Measurements from ENCODE around the gene GSG1L.

GSG1L gene

DNA sequence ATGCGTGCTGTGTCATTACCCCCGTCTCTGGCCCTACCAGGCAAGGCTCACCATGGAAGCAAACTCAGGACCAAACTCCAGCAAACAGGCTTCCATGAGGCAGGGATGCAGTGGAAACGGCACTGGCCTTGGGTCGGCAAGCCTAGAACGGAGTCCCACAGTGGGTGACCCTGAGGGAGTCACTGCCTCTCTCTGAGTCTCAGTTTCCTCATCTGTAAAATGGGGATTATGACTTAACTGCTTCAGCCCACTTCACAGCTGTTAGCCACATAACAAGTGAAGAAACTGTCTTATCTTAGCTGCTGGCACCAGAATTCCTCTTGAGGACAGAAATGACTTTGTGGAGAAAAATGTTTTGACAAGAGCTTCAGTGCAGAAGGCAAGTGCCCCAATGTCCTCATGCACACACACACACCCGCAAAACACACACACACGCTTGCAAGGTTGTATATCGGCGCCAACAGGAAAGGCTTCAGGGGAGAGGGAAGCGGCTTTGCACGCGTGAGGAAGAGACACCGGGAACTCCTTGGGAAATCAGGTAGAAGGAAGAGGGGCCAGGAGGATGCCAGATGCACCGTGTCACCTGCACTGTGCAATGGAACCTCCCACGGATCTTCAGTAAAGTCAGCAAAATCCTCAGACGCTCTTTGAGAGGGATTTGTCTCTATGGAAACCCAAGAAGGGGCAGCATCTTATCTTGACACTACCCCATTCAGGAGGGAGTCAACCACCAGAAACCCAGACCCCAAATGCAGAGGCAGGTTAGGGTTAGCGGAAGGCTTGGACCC, 53.7 kb downstream of the GSG1L start:
- Histone ChIP-seq H3K9ac (ENCODE audit: low read depth in 1 of 2, low read length in 2 of 2) (no peak overlapping the region), H3K27ac (ENCODE audit: low read depth in 2 of 2, low read length in 2 of 2) (no peak overlapping the region), H3K4me3 (ENCODE audit: low read length in 2 of 2) (no peak overlapping the region), H3K9me3 (ENCODE audit: control insufficient read depth in 2 of 2, low read length in 2 of 2) (no peaks in the 10 kb centered on the region), H3K27me3 (ENCODE audit: control insufficient read depth in 2 of 2, insufficient read depth in 2 of 2, low read length in 2 of 2) (peaks cover 0 to 3% of the 10 kb centered on the region in 2 donors), H3K36me3 (ENCODE audit: control insufficient read depth in 2 of 2, insufficient read depth in 2 of 2, low read length in 2 of 2) (no peaks in the 10 kb centered on the region), H3K4me1 (ENCODE audit: control insufficient read depth in 2 of 2, insufficient read depth in 2 of 2, low read length in 2 of 2) (no peaks in the 10 kb centered on the region)

GRCh38 chr16:28003923-28004322, 59.6 kb downstream of the GSG1L start:
- H3K27ac ChIP-seq (ENCODE audit: low read depth in 2 of 2, low read length in 2 of 2), result no peak overlapping the region
- no peaks in the 10 kb centered on the region for H3K27me3 ChIP-seq (ENCODE audit: control insufficient read depth in 2 of 2, insufficient read depth in 2 of 2, low read length in 2 of 2)
- no peak overlapping the region for H3K4me3 ChIP-seq (ENCODE audit: low read length in 2 of 2)
- no peaks in the 10 kb centered on the region for H3K9me3 ChIP-seq (ENCODE audit: control insufficient read depth in 2 of 2, low read length in 2 of 2)
- no peaks in the 10 kb centered on the region for H3K36me3 ChIP-seq (ENCODE audit: control insufficient read depth in 2 of 2, insufficient read depth in 2 of 2, low read length in 2 of 2)
- H3K4me1 ChIP-seq (ENCODE audit: control insufficient read depth in 2 of 2, insufficient read depth in 2 of 2, low read length in 2 of 2), result no peaks in the 10 kb centered on the region
- H3K9ac ChIP-seq (ENCODE audit: low read depth in 1 of 2, low read length in 2 of 2), result no peak overlapping the region

DNA sequence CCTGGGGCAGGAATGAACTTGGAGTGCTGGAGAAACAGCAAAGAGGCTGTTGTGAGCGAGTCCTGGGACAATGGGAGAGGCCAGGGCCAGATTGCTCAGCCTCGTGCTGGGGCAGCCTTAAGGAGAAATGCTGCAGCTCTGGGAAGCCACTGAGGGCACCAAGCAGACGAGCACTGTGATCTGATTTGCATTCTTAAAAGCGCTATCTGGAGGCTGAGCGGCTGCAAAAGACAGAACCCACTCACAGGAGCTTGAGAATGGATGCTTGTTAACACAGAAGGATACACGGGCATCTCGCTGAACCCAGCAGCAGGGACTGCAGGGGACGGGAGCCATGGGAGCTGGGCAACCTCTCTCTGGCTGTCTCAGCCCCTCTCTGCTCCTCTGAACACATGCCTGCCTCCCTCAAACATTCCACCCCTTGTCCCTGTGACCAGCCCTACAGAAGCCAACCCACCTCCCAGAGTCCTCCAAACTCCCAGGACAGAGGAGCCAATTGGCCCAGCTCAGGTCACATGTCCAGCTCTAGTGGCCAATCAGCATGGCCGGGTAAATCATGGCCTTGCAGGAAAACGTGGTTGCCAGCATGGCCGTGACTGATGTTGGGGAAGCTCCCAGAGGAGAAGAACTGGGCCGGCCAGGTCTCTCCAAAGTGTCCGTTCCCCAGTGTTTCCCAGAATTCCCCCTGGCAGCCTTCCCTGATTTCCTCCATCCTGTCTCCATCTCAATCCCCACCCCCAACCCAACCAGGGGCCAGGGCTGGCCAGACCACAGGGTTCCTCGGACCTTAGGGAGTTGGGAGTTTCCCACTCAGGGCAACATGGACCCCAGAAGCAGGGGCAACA, 60.3 kb downstream of the GSG1L start:
- no peak overlapping the region for H3K4me3 ChIP-seq (ENCODE audit: low read length in 2 of 2)
- H3K9me3 ChIP-seq (ENCODE audit: control insufficient read depth in 2 of 2, low read length in 2 of 2), result no peaks in the 10 kb centered on the region
- no peaks in the 10 kb centered on the region for H3K27me3 ChIP-seq (ENCODE audit: control insufficient read depth in 2 of 2, insufficient read depth in 2 of 2, low read length in 2 of 2)
- no peak overlapping the region for H3K27ac ChIP-seq (ENCODE audit: low read depth in 2 of 2, low read length in 2 of 2)
- H3K36me3 ChIP-seq (ENCODE audit: control insufficient read depth in 2 of 2, insufficient read depth in 2 of 2, low read length in 2 of 2), result no peaks in the 10 kb centered on the region
- no peak overlapping the region for H3K9ac ChIP-seq (ENCODE audit: low read depth in 1 of 2, low read length in 2 of 2)
- no peaks in the 10 kb centered on the region for H3K4me1 ChIP-seq (ENCODE audit: control insufficient read depth in 2 of 2, insufficient read depth in 2 of 2, low read length in 2 of 2)

- Histone ChIP-seq H3K27me3 (ENCODE audit: control insufficient read depth in 2 of 2, insufficient read depth in 2 of 2, low read length in 2 of 2) (no peaks in the 10 kb centered on the region), H3K9ac (ENCODE audit: low read depth in 1 of 2, low read length in 2 of 2) (no peak overlapping the region), H3K9me3 (ENCODE audit: control insufficient read depth in 2 of 2, low read length in 2 of 2) (no peaks in the 10 kb centered on the region)
These were observed 61.9 kb downstream of the GSG1L start for GRCh38 chr16:28001642-28002041.

DNA sequence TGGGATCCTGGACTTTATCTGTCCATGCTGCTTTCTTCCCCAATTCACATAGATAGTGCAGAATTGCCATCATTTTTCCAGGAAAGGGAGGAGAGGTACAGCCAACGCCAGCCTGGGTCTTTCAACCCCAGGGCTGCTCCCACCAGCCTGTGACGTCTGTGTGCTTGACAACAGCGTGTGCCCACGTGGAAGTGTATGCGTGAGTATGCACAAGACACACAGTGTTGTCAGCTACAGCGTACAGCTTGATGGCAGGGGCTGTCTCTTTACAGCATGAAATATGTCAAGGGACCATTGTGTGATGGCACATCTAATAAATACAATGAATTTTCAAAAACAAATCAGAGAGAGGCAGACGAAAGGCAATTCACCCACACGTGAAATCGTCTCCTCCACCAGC, 62.3 kb downstream of the GSG1L start:
- Histone ChIP-seq H3K4me3 (ENCODE audit: low read length in 2 of 2) (no peak overlapping the region), H3K4me1 (ENCODE audit: control insufficient read depth in 2 of 2, insufficient read depth in 2 of 2, low read length in 2 of 2) (no peaks in the 10 kb centered on the region), H3K9me3 (ENCODE audit: control insufficient read depth in 2 of 2, low read length in 2 of 2) (no peaks in the 10 kb centered on the region), H3K27me3 (ENCODE audit: control insufficient read depth in 2 of 2, insufficient read depth in 2 of 2, low read length in 2 of 2) (no peaks in the 10 kb centered on the region), H3K36me3 (ENCODE audit: control insufficient read depth in 2 of 2, insufficient read depth in 2 of 2, low read length in 2 of 2) (no peaks in the 10 kb centered on the region), H3K9ac (ENCODE audit: low read depth in 1 of 2, low read length in 2 of 2) (no peak overlapping the region), H3K27ac (ENCODE audit: low read depth in 2 of 2, low read length in 2 of 2) (no peak overlapping the region)

More at GRCh38 chr16:28001642-28002041, 61.9 kb downstream of the GSG1L start:
- H3K27ac ChIP-seq (ENCODE audit: low read depth in 2 of 2, low read length in 2 of 2), result no peak overlapping the region
- no peaks in the 10 kb centered on the region for H3K36me3 ChIP-seq (ENCODE audit: control insufficient read depth in 2 of 2, insufficient read depth in 2 of 2, low read length in 2 of 2)
- H3K4me1 ChIP-seq (ENCODE audit: control insufficient read depth in 2 of 2, insufficient read depth in 2 of 2, low read length in 2 of 2), result no peaks in the 10 kb centered on the region
- H3K4me3 ChIP-seq (ENCODE audit: low read length in 2 of 2), result no peak overlapping the region

- Histone ChIP-seq H3K27me3 (ENCODE audit: control insufficient read depth in 2 of 2, insufficient read depth in 2 of 2, low read length in 2 of 2) (no peaks in the 10 kb centered on the region), H3K36me3 (ENCODE audit: control insufficient read depth in 2 of 2, insufficient read depth in 2 of 2, low read length in 2 of 2) (no peaks in the 10 kb centered on the region), H3K27ac (ENCODE audit: low read depth in 2 of 2, low read length in 2 of 2) (no peak overlapping the region), H3K9me3 (ENCODE audit: control insufficient read depth in 2 of 2, low read length in 2 of 2) (no peaks in the 10 kb centered on the region), H3K4me1 (ENCODE audit: control insufficient read depth in 2 of 2, insufficient read depth in 2 of 2, low read length in 2 of 2) (no peaks in the 10 kb centered on the region), H3K9ac (ENCODE audit: low read depth in 1 of 2, low read length in 2 of 2) (no peak overlapping the region), H3K4me3 (ENCODE audit: low read length in 2 of 2) (no peak overlapping the region)
These were observed 63.0 kb downstream of the GSG1L start for GRCh38 chr16:28000314-28001169.

DNA sequence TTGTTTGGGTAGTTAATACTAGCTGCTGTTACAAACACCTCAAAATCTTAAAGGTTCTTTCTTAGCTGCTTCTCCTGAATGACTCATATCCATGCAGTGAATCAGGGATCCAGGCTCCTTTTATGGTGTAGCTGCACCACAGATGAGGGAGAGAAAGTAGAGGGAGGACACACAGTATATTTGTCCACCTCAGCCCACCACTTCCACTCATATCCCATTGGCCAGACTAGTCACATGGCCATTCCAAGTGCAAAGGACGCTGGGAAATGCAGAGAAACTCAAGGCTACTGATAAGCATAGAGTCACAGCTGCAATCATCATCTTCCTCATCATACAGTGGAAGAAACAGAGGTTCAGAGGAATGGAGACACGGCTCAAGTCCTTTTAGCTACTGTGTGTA, 63.8 kb downstream of the GSG1L start:
- Histone ChIP-seq H3K36me3 (ENCODE audit: control insufficient read depth in 2 of 2, insufficient read depth in 2 of 2, low read length in 2 of 2) (no peaks in the 10 kb centered on the region), H3K9ac (ENCODE audit: low read depth in 1 of 2, low read length in 2 of 2) (no peak overlapping the region), H3K27ac (ENCODE audit: low read depth in 2 of 2, low read length in 2 of 2) (no peak overlapping the region), H3K4me1 (ENCODE audit: control insufficient read depth in 2 of 2, insufficient read depth in 2 of 2, low read length in 2 of 2) (no peaks in the 10 kb centered on the region), H3K4me3 (ENCODE audit: low read length in 2 of 2) (no peak overlapping the region), H3K9me3 (ENCODE audit: control insufficient read depth in 2 of 2, low read length in 2 of 2) (no peaks in the 10 kb centered on the region), H3K27me3 (ENCODE audit: control insufficient read depth in 2 of 2, insufficient read depth in 2 of 2, low read length in 2 of 2) (no peaks in the 10 kb centered on the region)

DNA sequence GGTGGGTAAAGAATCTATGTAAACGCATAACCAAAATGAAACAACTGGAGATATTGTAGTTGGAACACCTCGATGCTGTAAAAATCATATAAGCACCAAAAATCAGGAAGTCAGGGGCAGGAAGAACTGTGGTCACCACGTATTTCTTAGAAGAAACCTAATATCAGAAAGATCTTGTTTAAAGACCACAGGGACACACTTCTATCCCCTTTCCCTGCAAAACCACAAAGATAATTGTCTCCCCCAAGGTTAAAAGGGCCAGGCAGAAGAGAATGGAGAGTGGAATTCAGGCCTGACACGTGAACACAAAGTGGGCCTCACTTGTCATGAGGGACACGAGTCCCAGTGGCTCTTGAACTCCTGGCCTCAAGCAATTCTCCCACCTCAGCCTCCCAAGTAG, 68.1 kb downstream of the GSG1L start:
- no peak overlapping the region for H3K9ac ChIP-seq (ENCODE audit: low read depth in 1 of 2, low read length in 2 of 2)
- no peaks in the 10 kb centered on the region for H3K4me1 ChIP-seq (ENCODE audit: control insufficient read depth in 2 of 2, insufficient read depth in 2 of 2, low read length in 2 of 2)
- no peak overlapping the region for H3K27ac ChIP-seq (ENCODE audit: low read depth in 2 of 2, low read length in 2 of 2)
- no peak overlapping the region for H3K4me3 ChIP-seq (ENCODE audit: low read length in 2 of 2)
- H3K9me3 ChIP-seq (ENCODE audit: control insufficient read depth in 2 of 2, low read length in 2 of 2), result no peaks in the 10 kb centered on the region
- H3K27me3 ChIP-seq (ENCODE audit: control insufficient read depth in 2 of 2, insufficient read depth in 2 of 2, low read length in 2 of 2), result no peaks in the 10 kb centered on the region
- no peaks in the 10 kb centered on the region for H3K36me3 ChIP-seq (ENCODE audit: control insufficient read depth in 2 of 2, insufficient read depth in 2 of 2, low read length in 2 of 2)

GRCh38 chr16:27994686-27995085, 68.8 kb downstream of the GSG1L start:
- Histone ChIP-seq H3K27ac (ENCODE audit: low read depth in 2 of 2, low read length in 2 of 2) (no peak overlapping the region), H3K4me1 (ENCODE audit: control insufficient read depth in 2 of 2, insufficient read depth in 2 of 2, low read length in 2 of 2) (no peaks in the 10 kb centered on the region), H3K36me3 (ENCODE audit: control insufficient read depth in 2 of 2, insufficient read depth in 2 of 2, low read length in 2 of 2) (no peaks in the 10 kb centered on the region), H3K9ac (ENCODE audit: low read depth in 1 of 2, low read length in 2 of 2) (no peak overlapping the region), H3K9me3 (ENCODE audit: control insufficient read depth in 2 of 2, low read length in 2 of 2) (no peaks in the 10 kb centered on the region), H3K27me3 (ENCODE audit: control insufficient read depth in 2 of 2, insufficient read depth in 2 of 2, low read length in 2 of 2) (no peaks in the 10 kb centered on the region), H3K4me3 (ENCODE audit: low read length in 2 of 2) (no peak overlapping the region)

GRCh38 chr16:27993587-27993986, 69.9 kb downstream of the GSG1L start:
- Histone ChIP-seq H3K36me3 (ENCODE audit: control insufficient read depth in 2 of 2, insufficient read depth in 2 of 2, low read length in 2 of 2) (no peaks in the 10 kb centered on the region), H3K4me3 (ENCODE audit: low read length in 2 of 2) (no peak overlapping the region), H3K9ac (ENCODE audit: low read depth in 1 of 2, low read length in 2 of 2) (no peak overlapping the region), H3K9me3 (ENCODE audit: control insufficient read depth in 2 of 2, low read length in 2 of 2) (no peaks in the 10 kb centered on the region), H3K27me3 (ENCODE audit: control insufficient read depth in 2 of 2, insufficient read depth in 2 of 2, low read length in 2 of 2) (no peaks in the 10 kb centered on the region), H3K27ac (ENCODE audit: low read depth in 2 of 2, low read length in 2 of 2) (no peak overlapping the region), H3K4me1 (ENCODE audit: control insufficient read depth in 2 of 2, insufficient read depth in 2 of 2, low read length in 2 of 2) (no peaks in the 10 kb centered on the region)

Data from mucosa of rectum (tissue), 2 donors.